Naive thymus-derived CD4-positive, alpha-beta T cell (primary cell): Measurements from ENCODE around the gene ARHGAP10. TPM values are rescaled to one million over a fixed set of nuclear protein-coding genes. Genes with fewer than 3 reads are reported as not detected.
"Not testable (repeated sequence)": the region's sequence is repeated elsewhere in the genome, so short reads cannot be mapped to it uniquely, and the experiment has no call there.

Source experiments
- ATAC-seq: fragments of 150-1000 bp; cut with Tn5 transposase; 2 replicates; pipeline ENCODE4 v1.10.0; 2021; ENCODE audit warnings: mild to moderate bottlenecking, moderate library complexity
- CTCF ChIA-PET: fragments of 350-600 bp; sonication (Branson Sonifier 250); formaldehyde crosslinking; loops from one replicate; lab custom pipeline; 2021; ENCODE audit warnings: antibody characterized with exemption; lab: Charles Lee
- POLR2A ChIA-PET: fragments of 350-600 bp; sonication (Branson Sonifier 250); formaldehyde crosslinking; loops from one replicate; lab custom pipeline; 2021; ENCODE audit warnings: antibody characterized with exemption, inconsistent platforms; lab: Charles Lee
- DNase-seq, 9 donors: peaks; one replicate each; pipeline versions ENCODE4 v3.0.0 to v3.0.0-alpha.2; 2020 to 2022; ENCODE audit warnings: mixed read lengths in 1 of 9
- H3K27ac ChIP-seq: one replicate; pipeline ENCODE4 v1.7.0; 2013; ENCODE audit warnings: mild to moderate bottlenecking, low read depth, low read length, moderate library complexity
- H3K27me3 ChIP-seq, 2 donors: one replicate each; pipeline ENCODE4 v1.7.0; 2013; ENCODE audit warnings: low read length in 2 of 2, mild to moderate bottlenecking in 2 of 2, moderate library complexity in 2 of 2; ENCODE audit not compliant: control insufficient read depth in 2 of 2, insufficient read depth in 2 of 2
- H3K36me3 ChIP-seq, 3 experiments: 1 replicate in 2 of 3; 2 replicates in 1 of 3; pipeline ENCODE4 v1.7.0; 2013; ENCODE audit warnings: low read length in 3 of 3, mild to moderate bottlenecking in 3 of 3, moderate library complexity in 1 of 3; ENCODE audit not compliant: insufficient read depth in 3 of 3, control insufficient read depth in 2 of 3
- H3K4me1 ChIP-seq, 2 donors: one replicate each; pipeline ENCODE4 v1.7.0; 2013; ENCODE audit warnings: low read length in 2 of 2, mild to moderate bottlenecking in 2 of 2, moderate library complexity in 1 of 2; ENCODE audit not compliant: control insufficient read depth in 2 of 2, insufficient read depth in 2 of 2
- H3K4me3 ChIP-seq: 2 replicates; pipeline ENCODE4 v1.7.0; 2013; ENCODE audit warnings: mild to moderate bottlenecking, low read length
- H3K9me3 ChIP-seq, 3 experiments: 1 replicate in 2 of 3; 2 replicates in 1 of 3; pipeline ENCODE4 v1.7.0; 2013; ENCODE audit warnings: low read length in 3 of 3; ENCODE audit not compliant: control insufficient read depth in 2 of 3
- H3K27ac Mint-ChIP-seq, 9 donors: one replicate each; pipeline ENCODE4 v1.8.0; 2020 to 2022; ENCODE audit warnings: mixed read lengths in 9 of 9, mild to moderate bottlenecking in 8 of 9, moderate library complexity in 5 of 9, inconsistent platforms in 2 of 9
- H3K27me3 Mint-ChIP-seq, 5 donors: one replicate each; pipeline ENCODE4 v1.8.0; 2021 to 2022; ENCODE audit warnings: mixed read lengths in 5 of 5, mild to moderate bottlenecking in 1 of 5
- H3K36me3 Mint-ChIP-seq, 5 donors: one replicate each; pipeline ENCODE4 v1.8.0; 2020 to 2022; ENCODE audit warnings: mixed read lengths in 5 of 5, mild to moderate bottlenecking in 3 of 5, inconsistent platforms in 1 of 5
- H3K4me1 Mint-ChIP-seq, 7 donors: one replicate each; pipeline ENCODE4 v1.8.0; 2020 to 2022; ENCODE audit warnings: mixed read lengths in 7 of 7, mild to moderate bottlenecking in 3 of 7, inconsistent platforms in 1 of 7
- H3K4me3 Mint-ChIP-seq, 10 donors: one replicate each; pipeline ENCODE4 v1.8.0; 2020 to 2022; ENCODE audit warnings: mild to moderate bottlenecking in 10 of 10, mixed read lengths in 10 of 10, moderate library complexity in 6 of 10, inconsistent platforms in 2 of 10
- H3K9me3 Mint-ChIP-seq, 11 donors: one replicate each; pipeline ENCODE4 v1.8.0; 2020 to 2022; ENCODE audit warnings: mixed read lengths in 11 of 11, mild to moderate bottlenecking in 4 of 11, inconsistent platforms in 1 of 11, moderate library complexity in 1 of 11
- intact Hi-C, 2 donors: fragments of 100-400 bp; cut with micrococcal nuclease; formaldehyde crosslinking; loops; one replicate each; pipeline ENCODE4 v1.15.1; 2023
- polyA plus RNA-seq, 2 donors: library from polyadenylated mRNA; unstranded; fragments of 300-500 nt; fragmentation: Illumina TruSeq; gene quantifications; one replicate each; pipeline ENCODE4 v1.2.3, GENCODE V29; 2021
- total RNA-seq, 6 experiments: library from RNA in 5 of 6; stranded (reverse) in 5 of 6; gene quantifications; 1 replicate in 5 of 6; 2 replicates in 1 of 6; pipeline ENCODE4 v1.2.3 and lab custom pipeline; 2021 to 2026

The ARHGAP10 gene
- total and polyA plus RNA-seq, 7 experiments from 2014 or later = 1.9 to 8.5 (median 3.0) TPM

GRCh38 chr4:147794787-147795413, 63.0 kb downstream of the ARHGAP10 start:
- Mint-ChIP-seq H3K9me3 (peaks cover 0 to 1% (median 0%) of the 10 kb centered on the region in 11 donors), H3K27me3 (peaks cover 0 to 2% (median 0%) of the 10 kb centered on the region in 5 donors), H3K4me3 (peak overlapping the region in 1 of 10 donors; percentile 54), H3K27ac (peak overlapping the region in 2 of 9 donors; percentile 22 to 39), H3K4me1 (peaks cover 9 to 62% (median 31%) of the 10 kb centered on the region in 7 donors), H3K36me3 (peaks cover 0 to 9% (median 0%) of the 10 kb centered on the region in 5 donors)
- no peak for DNase-seq
- ATAC-seq = peak; percentile 57
- Histone ChIP-seq H3K27ac (no peak overlapping the region), H3K36me3 (no peaks in the 10 kb centered on the region), H3K9me3 (no peaks in the 10 kb centered on the region), H3K4me1 (peaks cover 3 to 19% of the 10 kb centered on the region in 2 donors), H3K27me3 (no peaks in the 10 kb centered on the region), H3K4me3 (no peak overlapping the region)
- CTCF ChIA-PET = no interaction called here
- POLR2A ChIA-PET = interaction anchor here (0.5 kb wide), 1 partner anchor 111 kb away, joined by 3 read pairs; the partner anchor contains the start of gene PRMT9
- intact Hi-C loops = no loop called here

GRCh38 chr4:147799057-147799456, 67.2 kb downstream of the ARHGAP10 start:
- Mint-ChIP-seq H3K4me3 (peak overlapping the region in 1 of 10 donors; percentile 81), H3K36me3 (peaks cover 0 to 18% (median 0%) of the 10 kb centered on the region in 5 donors), H3K27me3 (peaks cover 3 to 17% (median 7%) of the 10 kb centered on the region in 5 donors), H3K4me1 (peaks cover 9 to 55% (median 13%) of the 10 kb centered on the region in 7 donors)
- H3K9me3 ChIP-seq, intact Hi-C loops, H3K27ac Mint-ChIP-seq, H3K27ac ChIP-seq, CTCF ChIA-PET, H3K4me3 ChIP-seq, POLR2A ChIA-PET, H3K27me3 ChIP-seq, DNase-seq, ATAC-seq, H3K36me3 ChIP-seq, H3K9me3 Mint-ChIP-seq: not testable (repeated sequence)
- peaks cover 7 to 25% of the 10 kb centered on the region in 2 donors for H3K4me1 ChIP-seq

GRCh38 chr4:147799986-147800555, 68.2 kb downstream of the ARHGAP10 start:
- ChIA-PET POLR2A (no interaction called here), CTCF (no interaction called here)
- DNase-seq (peak in 8 of 9 donors; percentile 5 to 64 (median 24)), ATAC-seq (peak; percentile 95)
- peaks cover 9 to 53% (median 12%) of the 10 kb centered on the region in 7 donors for H3K4me1 Mint-ChIP-seq
- peak overlapping the region in 5 of 9 donors; percentile 22 to 79 (median 45) for H3K27ac Mint-ChIP-seq
- Histone ChIP-seq H3K9me3 (no peaks in the 10 kb centered on the region), H3K4me3 (no peak overlapping the region), H3K27me3 (no peaks in the 10 kb centered on the region), H3K27ac (no peak overlapping the region), H3K36me3 (no peaks in the 10 kb centered on the region), H3K4me1 (peaks cover 7 to 15% of the 10 kb centered on the region in 2 donors)
- peak overlapping the region in 2 of 10 donors; percentile 40 to 81 for H3K4me3 Mint-ChIP-seq
- peaks cover 3 to 27% (median 7%) of the 10 kb centered on the region in 5 donors for H3K27me3 Mint-ChIP-seq
- peaks cover 0 to 24% (median 0%) of the 10 kb centered on the region in 5 donors for H3K36me3 Mint-ChIP-seq
- intact Hi-C loops = loop anchor here in 1 of 2 donors (1.0 to 5.0 kb wide), 5 partner anchors 46 to 642 kb away; partner anchors contain the start of genes ARHGAP10, NR3C2, PRMT9 and TMEM184C
- peaks cover 0 to 6% (median 0%) of the 10 kb centered on the region in 11 donors for H3K9me3 Mint-ChIP-seq

- H3K4me1 Mint-ChIP-seq = peaks cover 9 to 51% (median 12%) of the 10 kb centered on the region in 7 donors
- ATAC-seq (no peak), DNase-seq (no peak)
- CTCF ChIA-PET = no interaction called here
- Histone ChIP-seq H3K27me3 (no peaks in the 10 kb centered on the region), H3K36me3 (no peaks in the 10 kb centered on the region), H3K4me3 (no peak overlapping the region), H3K27ac (no peak overlapping the region), H3K9me3 (no peaks in the 10 kb centered on the region), H3K4me1 (peaks cover 7 to 13% of the 10 kb centered on the region in 2 donors)
- intact Hi-C loops = loop anchor here in 1 of 2 donors (5.0 kb wide), 2 partner anchors 185 to 640 kb away; partner anchors contain the start of genes NR3C2 and TMEM184C
- H3K36me3 Mint-ChIP-seq = peaks cover 0 to 23% (median 0%) of the 10 kb centered on the region in 5 donors
- POLR2A ChIA-PET = interaction anchor here (1.3 kb wide), 1 partner anchor 9 kb away, joined by 3 read pairs; no protein-coding TSS in a partner anchor
- H3K4me3 Mint-ChIP-seq = no peak overlapping the region
- H3K27ac Mint-ChIP-seq = no peak overlapping the region
- peaks cover 0 to 6% (median 0%) of the 10 kb centered on the region in 11 donors for H3K9me3 Mint-ChIP-seq
- H3K27me3 Mint-ChIP-seq = peaks cover 3 to 30% (median 7%) of the 10 kb centered on the region in 5 donors
Measured at GRCh38 chr4:147801820-147802219, 69.9 kb downstream of the ARHGAP10 start.

- POLR2A ChIA-PET = interaction anchor here (1.3 kb wide), 1 partner anchor 10 kb away, joined by 3 read pairs; no protein-coding TSS in a partner anchor
- CTCF ChIA-PET = no interaction called here
Measured at GRCh38 chr4:147802346-147802745, 70.5 kb downstream of the ARHGAP10 start.

GRCh38 chr4:147805946-147806345, 74.1 kb downstream of the ARHGAP10 start:
- intact Hi-C loops = no loop called here
- H3K4me3 Mint-ChIP-seq = no peak overlapping the region
- peaks cover 0 to 11% (median 0%) of the 10 kb centered on the region in 5 donors for H3K36me3 Mint-ChIP-seq
- no peak for ATAC-seq
- DNase-seq = no peak
- H3K27ac Mint-ChIP-seq = no peak overlapping the region
- no peaks in the 10 kb centered on the region for H3K9me3 ChIP-seq
- peaks cover 0 to 6% (median 0%) of the 10 kb centered on the region in 11 donors for H3K9me3 Mint-ChIP-seq
- H3K36me3 ChIP-seq = no peaks in the 10 kb centered on the region
- no peak overlapping the region for H3K4me3 ChIP-seq
- H3K27me3 Mint-ChIP-seq = peaks cover 0 to 23% (median 3%) of the 10 kb centered on the region in 5 donors
- peaks cover 0 to 27% (median 0%) of the 10 kb centered on the region in 7 donors for H3K4me1 Mint-ChIP-seq
- H3K4me1 ChIP-seq = no peaks in the 10 kb centered on the region
- H3K27ac ChIP-seq = no peak overlapping the region
- POLR2A ChIA-PET = no interaction called here
- CTCF ChIA-PET = no interaction called here
- H3K27me3 ChIP-seq = no peaks in the 10 kb centered on the region

More at GRCh38 chr4:147802346-147802745, 70.5 kb downstream of the ARHGAP10 start:
- ATAC-seq (no peak), DNase-seq (no peak)
- intact Hi-C loops = loop anchor here in 1 of 2 donors (5.0 kb wide), 2 partner anchors 185 to 640 kb away; partner anchors contain the start of genes NR3C2 and TMEM184C
- Histone ChIP-seq H3K27me3 (no peaks in the 10 kb centered on the region), H3K9me3 (no peaks in the 10 kb centered on the region), H3K36me3 (no peaks in the 10 kb centered on the region), H3K4me3 (no peak overlapping the region), H3K4me1 (peaks cover 7 to 13% of the 10 kb centered on the region in 2 donors), H3K27ac (no peak overlapping the region)
- H3K36me3 Mint-ChIP-seq = peaks cover 0 to 22% (median 0%) of the 10 kb centered on the region in 5 donors
- H3K27ac Mint-ChIP-seq = no peak overlapping the region
- peaks cover 3 to 30% (median 7%) of the 10 kb centered on the region in 5 donors for H3K27me3 Mint-ChIP-seq
- no peak overlapping the region for H3K4me3 Mint-ChIP-seq
- H3K9me3 Mint-ChIP-seq = peaks cover 0 to 6% (median 0%) of the 10 kb centered on the region in 11 donors
- peaks cover 9 to 47% (median 12%) of the 10 kb centered on the region in 7 donors for H3K4me1 Mint-ChIP-seq
